Stimulated activated CD4-positive, alpha-beta T cell treated with anti-CD3 and anti-CD28 coated beads, Interleukin-12 subunit alpha, Interleukin-12 subunit beta, amount 100 ng/mL, for 24 hours (primary cell): Measurements from ENCODE around the gene PPIB.
"Not testable (repeated sequence)": the region's sequence is repeated elsewhere in the genome, so short reads cannot be mapped to it uniquely, and the experiment has no call there.

Source experiments
- DNase-seq, 2 experiments: peaks; one replicate each; pipeline ENCODE4 v3.0.0-alpha.2; 2020; ENCODE audit warnings: low read depth in 2 of 2

Gene PPIB

GRCh38 chr15:64141798-64142512, 20.9 kb downstream of the PPIB start:
- DNase-seq, result no peak

GRCh38 chr15:64138331-64138941, 24.4 kb downstream of the PPIB start:
- no peak for DNase-seq

- no peak for DNase-seq
Observed at GRCh38 chr15:64137226-64137833, 25.5 kb downstream of the PPIB start.

GRCh38 chr15:64136347-64136746, 26.5 kb downstream of the PPIB start:
- DNase-seq, result no peak

GRCh38 chr15:64134345-64134829, 28.4 kb downstream of the PPIB start:
- DNase-seq, result no peak

- DNase-seq, result no peak
Observed at GRCh38 chr15:64133623-64134344, 29.0 kb downstream of the PPIB start.

- DNase-seq, result no peak
Observed at GRCh38 chr15:64132217-64132616, 30.6 kb downstream of the PPIB start.

GRCh38 chr15:64131547-64131946, 31.3 kb downstream of the PPIB start:
- DNase-seq, result no peak

GRCh38 chr15:64130159-64130558, 32.7 kb downstream of the PPIB start:
- DNase-seq, result no peak

- DNase-seq, result no peak
Observed at GRCh38 chr15:64127521-64128270, 35.1 kb downstream of the PPIB start.

- DNase-seq, result no peak
Observed at GRCh38 chr15:64125978-64126377, 36.8 kb downstream of the PPIB start.

GRCh38 chr15:64122936-64123351, 39.9 kb downstream of the PPIB start:
- no peak for DNase-seq

- no peak for DNase-seq
Observed at GRCh38 chr15:64122444-64122843, 40.4 kb downstream of the PPIB start.

GRCh38 chr15:64121614-64122013, 41.2 kb downstream of the PPIB start:
- DNase-seq, result no peak

- DNase-seq, result not testable (repeated sequence)
Observed at GRCh38 chr15:64120322-64120721, 42.5 kb downstream of the PPIB start.

- DNase-seq, result no peak
Observed at GRCh38 chr15:64117759-64118487, 44.9 kb downstream of the PPIB start.

- no peak for DNase-seq
Observed at GRCh38 chr15:64112904-64113303, 49.9 kb downstream of the PPIB start.

GRCh38 chr15:64112073-64112772, 50.6 kb downstream of the PPIB start:
- no peak for DNase-seq

GRCh38 chr15:64111679-64112050, 51.2 kb downstream of the PPIB start:
- DNase-seq, result no peak

GRCh38 chr15:64110950-64111678, 51.7 kb downstream of the PPIB start:
- no peak for DNase-seq
